Measurements from ENCODE around the gene CCDC201.

DNA sequence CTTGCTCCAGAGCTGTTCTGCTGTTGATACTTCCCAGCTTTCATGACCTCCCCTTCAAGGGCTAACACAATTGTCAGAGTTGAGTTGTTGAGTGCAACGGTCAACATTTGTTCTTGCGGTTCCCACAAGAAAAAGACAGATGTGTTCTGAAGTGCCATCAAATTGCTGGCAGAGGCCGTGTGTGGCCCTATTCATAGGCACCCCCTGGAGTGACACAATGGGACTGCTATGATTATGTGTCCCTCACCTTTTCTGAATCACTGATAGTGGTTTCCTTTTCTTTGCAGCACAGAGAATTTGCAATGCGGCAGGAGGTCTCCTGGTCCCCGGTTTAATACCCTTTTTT is 9.6 kb upstream of the CCDC201 start:
- TF ChIP-seq, protein P1, sequence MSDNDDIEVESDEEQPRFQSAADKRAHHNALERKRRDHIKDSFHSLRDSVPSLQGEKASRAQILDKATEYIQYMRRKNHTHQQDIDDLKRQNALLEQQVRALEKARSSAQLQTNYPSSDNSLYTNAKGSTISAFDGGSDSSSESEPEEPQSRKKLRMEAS (IDR thresholded peaks at IDR 0.05) = no peak
- TF ChIP-seq, protein P2, sequence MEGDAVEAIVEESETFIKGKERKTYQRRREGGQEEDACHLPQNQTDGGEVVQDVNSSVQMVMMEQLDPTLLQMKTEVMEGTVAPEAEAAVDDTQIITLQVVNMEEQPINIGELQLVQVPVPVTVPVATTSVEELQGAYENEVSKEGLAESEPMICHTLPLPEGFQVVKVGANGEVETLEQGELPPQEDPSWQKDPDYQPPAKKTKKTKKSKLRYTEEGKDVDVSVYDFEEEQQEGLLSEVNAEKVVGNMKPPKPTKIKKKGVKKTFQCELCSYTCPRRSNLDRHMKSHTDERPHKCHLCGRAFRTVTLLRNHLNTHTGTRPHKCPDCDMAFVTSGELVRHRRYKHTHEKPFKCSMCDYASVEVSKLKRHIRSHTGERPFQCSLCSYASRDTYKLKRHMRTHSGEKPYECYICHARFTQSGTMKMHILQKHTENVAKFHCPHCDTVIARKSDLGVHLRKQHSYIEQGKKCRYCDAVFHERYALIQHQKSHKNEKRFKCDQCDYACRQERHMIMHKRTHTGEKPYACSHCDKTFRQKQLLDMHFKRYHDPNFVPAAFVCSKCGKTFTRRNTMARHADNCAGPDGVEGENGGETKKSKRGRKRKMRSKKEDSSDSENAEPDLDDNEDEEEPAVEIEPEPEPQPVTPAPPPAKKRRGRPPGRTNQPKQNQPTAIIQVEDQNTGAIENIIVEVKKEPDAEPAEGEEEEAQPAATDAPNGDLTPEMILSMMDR (IDR thresholded peaks at IDR 0.05) = no peak
- TF ChIP-seq ZNF302 (CRISPR knock-in tag; IDR thresholded peaks at IDR 0.05) (no peak), MAZ (IDR thresholded peaks at IDR 0.05; ENCODE audit: borderline replicate concordance, low read depth, low read length) (no peak), CBX8 (IDR thresholded peaks at IDR 0.05) (no peak), CBX2 (IDR thresholded peaks at IDR 0.05; ENCODE audit: borderline replicate concordance, low read depth) (no peak), CHD2 (IDR thresholded peaks at IDR 0.05; ENCODE audit: low read length, partially characterized antibody) (no peak), CEBPB (IDR thresholded peaks at IDR 0.05) (no peak), POLR2A (IDR thresholded peaks at IDR 0.05; ENCODE audit: low read length) (no peak)
- TF ChIP-seq, protein P3, sequence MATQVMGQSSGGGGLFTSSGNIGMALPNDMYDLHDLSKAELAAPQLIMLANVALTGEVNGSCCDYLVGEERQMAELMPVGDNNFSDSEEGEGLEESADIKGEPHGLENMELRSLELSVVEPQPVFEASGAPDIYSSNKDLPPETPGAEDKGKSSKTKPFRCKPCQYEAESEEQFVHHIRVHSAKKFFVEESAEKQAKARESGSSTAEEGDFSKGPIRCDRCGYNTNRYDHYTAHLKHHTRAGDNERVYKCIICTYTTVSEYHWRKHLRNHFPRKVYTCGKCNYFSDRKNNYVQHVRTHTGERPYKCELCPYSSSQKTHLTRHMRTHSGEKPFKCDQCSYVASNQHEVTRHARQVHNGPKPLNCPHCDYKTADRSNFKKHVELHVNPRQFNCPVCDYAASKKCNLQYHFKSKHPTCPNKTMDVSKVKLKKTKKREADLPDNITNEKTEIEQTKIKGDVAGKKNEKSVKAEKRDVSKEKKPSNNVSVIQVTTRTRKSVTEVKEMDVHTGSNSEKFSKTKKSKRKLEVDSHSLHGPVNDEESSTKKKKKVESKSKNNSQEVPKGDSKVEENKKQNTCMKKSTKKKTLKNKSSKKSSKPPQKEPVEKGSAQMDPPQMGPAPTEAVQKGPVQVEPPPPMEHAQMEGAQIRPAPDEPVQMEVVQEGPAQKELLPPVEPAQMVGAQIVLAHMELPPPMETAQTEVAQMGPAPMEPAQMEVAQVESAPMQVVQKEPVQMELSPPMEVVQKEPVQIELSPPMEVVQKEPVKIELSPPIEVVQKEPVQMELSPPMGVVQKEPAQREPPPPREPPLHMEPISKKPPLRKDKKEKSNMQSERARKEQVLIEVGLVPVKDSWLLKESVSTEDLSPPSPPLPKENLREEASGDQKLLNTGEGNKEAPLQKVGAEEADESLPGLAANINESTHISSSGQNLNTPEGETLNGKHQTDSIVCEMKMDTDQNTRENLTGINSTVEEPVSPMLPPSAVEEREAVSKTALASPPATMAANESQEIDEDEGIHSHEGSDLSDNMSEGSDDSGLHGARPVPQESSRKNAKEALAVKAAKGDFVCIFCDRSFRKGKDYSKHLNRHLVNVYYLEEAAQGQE (IDR thresholded peaks at IDR 0.05) = no peak

Measured in A549 (cell line).